GM19452 (cell line): ENCODE results near the gene LIMS1.
A peak's percentile ranks its signal among the peaks of the same experiment; 100 is the strongest.
"Not testable (repeated sequence)": the region's sequence is repeated elsewhere in the genome, so short reads cannot be mapped to it uniquely, and the experiment has no call there.

Experiments
- ATAC-seq: cut with Tn5 transposase; IDR thresholded peaks from one replicate; pipeline ENCODE4 v1.9.1; 2021; ENCODE audit not compliant: unreplicated experiment

Gene LIMS1

DNA sequence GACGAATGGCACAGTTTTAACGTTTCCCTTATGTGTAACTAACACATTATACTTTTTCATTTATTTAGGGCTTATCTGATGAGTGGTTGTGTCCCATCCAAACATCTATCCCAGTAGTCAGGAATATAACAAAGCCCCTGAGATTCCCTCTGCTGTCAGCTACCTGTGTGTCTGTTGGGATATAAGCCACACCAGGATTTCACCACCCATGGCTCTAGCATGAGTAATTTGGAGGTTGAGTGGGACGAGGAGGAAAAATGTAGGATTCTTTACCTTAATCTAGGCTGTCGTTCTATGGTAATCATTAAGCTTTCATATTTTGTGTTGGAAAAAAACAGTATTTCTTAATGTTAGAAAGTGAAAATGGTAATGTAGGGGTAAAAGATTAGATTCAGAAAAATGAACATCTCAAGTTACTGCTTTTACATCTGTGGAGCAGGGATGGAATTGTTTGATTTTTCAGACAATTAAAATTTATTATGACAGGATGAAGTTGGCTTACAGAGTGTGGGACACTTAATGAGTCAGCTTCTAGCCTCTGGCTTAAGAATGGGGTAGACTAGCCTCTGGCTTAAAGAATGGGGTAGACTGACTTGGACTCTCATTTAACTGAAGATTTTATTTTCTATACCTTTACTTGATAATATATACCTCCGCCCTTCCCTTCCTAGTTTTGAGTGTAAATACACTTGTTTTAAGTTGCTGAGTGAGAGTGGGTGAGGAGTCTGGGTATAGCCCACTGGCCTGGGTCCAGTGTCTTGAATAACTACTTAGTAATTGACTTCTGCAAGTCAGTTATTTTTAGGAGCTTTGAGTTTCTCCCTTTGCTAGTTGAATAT lies 96.5 kb downstream of the LIMS1 start:
- ATAC-seq, result no peak

DNA sequence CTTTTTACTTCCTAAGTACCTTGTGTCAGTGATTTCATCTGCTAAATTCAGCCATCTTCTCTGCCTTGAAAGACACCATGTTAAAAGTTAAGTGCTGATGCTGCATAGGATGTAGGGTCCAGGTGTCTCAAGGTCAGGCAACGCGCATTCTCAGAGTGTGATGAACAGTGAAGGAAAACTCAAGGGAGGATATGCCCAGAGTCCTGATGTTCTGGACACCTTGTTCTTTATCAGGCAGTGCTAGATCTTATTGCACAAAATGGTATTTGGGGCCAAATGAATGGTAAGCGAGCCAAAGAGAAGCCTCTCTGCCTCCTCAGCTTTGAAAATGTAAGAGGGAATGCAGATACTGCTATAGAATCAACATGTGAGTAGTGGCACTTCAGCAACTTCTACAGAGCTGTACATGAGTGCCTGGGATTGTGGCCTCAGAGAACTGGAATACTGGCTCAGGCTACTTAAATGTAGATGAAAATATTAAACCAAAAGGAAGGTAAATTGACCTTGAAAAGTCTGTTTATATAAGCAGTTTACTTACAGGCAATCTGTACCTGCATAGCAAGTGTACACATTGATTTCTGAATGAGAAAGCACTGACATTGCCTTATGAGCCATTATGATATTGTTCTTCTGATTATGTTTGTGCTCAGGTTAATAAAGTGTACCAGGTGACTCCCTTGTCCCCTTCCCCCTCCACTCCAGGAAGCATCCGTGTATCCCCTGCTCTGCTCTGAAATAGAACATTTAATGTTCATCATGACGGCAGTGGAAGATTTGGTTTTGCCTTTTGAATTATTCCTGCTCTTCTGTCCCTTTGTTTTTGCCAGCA lies 98.3 kb downstream of the LIMS1 start:
- ATAC-seq, result no peak

DNA sequence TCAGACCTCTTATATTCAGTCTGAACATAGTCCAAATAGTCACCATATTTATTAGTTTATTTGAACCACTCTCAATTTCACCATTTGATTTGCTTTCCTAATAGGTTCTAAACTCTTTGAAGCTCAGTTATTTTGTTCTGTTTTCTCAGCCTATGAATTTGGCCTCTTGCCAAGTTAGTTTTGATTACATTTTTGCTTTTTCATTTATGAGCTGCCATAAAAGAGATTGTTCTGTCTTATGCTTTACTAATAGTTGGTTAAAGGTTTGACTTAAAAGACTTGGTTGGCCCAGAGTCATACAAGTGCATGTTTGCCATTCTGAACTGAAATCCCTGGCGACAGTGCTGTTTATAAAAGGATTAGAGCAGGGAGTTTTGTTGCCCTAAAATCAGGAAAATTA lies 99.1 kb downstream of the LIMS1 start:
- ATAC-seq, result no peak

DNA sequence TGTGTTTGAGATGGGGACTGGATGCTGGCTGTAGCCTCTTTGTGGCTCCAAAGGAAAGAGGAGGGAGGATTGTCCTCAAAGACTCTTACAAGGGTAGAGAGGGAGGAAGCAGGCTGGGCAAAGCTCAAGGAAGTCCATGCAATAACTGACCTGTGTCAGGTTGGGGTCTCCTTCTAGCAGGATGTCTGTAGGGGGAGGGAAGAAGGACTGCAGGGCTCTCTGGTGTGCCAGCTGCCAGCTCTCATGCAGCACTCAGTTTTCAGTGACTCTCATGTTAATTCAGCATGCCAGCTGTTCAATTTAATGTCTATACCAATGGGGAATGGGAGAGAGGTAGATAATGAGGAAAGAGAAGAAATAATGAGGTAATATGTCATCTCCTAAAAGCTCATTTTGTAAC lies 99.7 kb downstream of the LIMS1 start:
- ATAC-seq, result no peak

DNA sequence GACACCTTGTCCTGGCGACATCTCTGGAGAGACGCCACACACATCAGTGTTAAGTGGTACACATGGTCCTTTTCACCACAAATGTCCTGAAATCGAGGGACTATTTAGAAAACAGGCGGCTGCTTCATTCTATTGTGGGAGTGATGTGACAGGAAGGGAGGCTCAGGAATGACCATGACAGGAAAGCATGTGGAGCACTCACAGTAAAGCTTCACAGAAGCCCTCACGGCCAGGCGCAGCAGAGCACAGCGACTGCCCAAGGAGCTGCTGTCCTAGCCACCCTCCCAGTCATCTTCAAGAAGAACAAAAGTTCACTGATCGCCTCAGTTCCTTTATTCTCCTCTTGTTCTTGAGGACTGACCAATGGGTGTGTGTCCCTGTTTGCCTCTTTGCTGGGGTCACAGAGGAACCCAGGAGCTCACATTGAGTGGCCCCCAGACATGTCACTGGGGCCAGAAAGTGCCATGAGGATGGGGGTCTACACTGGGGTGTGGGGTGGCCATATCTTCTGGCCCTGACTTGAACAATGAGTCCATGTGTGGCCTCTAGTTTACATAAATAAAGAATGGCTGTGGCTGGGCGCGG lies 100.4 kb downstream of the LIMS1 start:
- no peak for ATAC-seq

DNA sequence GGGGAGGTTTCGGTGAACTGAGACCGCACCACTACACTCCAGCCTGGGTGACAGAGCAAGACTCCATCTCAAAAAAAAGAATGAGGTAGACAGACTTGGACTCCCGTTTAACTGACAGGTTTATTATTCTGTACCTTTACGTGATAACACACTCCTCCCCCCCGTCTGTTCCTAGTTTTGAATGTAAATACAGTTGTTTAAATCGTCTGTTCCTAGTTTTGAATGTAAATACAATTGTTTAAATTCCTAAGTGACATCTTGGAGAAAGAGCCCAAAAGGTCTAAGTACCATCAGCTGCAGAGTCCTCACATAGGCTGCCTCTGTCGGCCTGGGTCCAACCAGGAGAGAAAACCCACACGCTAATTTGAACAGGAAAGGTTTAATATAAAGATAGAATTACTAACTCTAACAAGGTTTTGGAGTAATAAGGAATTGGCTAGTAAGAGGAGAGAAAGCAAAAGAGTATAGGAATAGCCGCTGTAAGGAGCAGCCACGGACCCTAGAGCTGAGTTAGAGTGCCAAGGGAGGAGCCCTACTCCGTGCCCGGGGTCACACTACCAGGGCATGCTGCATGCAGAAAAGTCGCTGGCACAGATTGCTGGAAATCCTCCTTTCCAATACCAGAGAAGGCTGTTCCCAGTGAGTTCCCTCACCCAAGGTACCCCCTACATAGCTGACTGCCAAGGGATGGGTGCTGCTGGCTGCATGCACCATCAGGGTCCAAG lies 101.5 kb downstream of the LIMS1 start:
- ATAC-seq, result peak; percentile 21

DNA sequence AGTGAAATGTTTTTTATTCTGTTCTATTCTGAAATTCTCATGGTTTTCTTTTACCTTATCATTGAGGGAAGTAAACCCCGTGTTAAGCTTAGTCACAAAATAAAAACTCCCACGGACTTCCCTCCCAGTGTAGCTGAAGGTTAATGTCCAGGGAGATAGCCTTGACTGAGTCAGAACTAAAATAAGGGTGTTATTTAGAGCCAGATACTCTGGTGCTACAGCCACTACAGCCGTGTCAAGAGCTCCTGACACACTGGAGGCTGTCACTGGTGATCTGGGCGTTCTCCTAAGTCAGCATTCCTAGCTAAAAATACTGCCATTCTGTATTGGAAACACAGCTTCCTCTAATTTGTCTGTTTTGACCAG lies 103.0 kb downstream of the LIMS1 start:
- ATAC-seq, result peak; percentile 45

DNA sequence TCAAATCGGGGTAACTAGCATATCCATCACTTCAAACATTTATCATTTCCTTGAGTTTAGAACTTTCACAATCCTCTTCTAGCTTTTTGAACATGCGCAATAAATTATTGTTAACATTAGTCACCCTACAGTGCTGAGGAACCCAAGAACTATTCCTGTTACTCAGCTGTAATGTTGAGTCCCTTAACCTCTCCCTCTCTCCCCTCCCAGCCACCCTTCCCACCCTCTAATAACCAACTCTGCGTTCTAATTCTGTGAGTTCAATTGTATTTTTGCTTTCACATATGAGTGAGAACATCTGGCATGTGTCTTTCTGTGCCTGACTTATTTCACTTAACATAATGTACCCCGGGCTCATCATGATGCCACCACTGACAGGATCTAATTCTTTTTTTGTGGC lies 106.5 kb downstream of the LIMS1 start:
- ATAC-seq, result no peak

DNA sequence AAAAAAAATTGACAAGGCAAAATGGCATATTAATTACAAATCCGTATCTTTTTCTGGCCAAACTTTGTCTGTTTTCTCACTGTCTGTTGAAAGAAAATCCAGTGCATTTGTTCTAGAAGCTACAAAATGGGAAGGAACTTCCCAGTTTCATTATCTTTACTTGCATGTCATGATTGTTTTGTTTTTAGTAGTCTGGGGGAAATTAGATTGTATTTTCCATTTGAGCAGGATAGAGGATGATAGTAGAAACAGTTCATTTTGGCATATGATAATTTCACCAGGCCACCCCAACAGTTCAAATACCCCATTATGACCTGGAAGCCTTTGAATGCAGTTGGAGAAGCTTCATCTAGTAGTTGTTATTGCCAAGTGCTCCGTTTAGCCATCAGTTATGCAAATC lies 107.5 kb downstream of the LIMS1 start:
- no peak for ATAC-seq

DNA sequence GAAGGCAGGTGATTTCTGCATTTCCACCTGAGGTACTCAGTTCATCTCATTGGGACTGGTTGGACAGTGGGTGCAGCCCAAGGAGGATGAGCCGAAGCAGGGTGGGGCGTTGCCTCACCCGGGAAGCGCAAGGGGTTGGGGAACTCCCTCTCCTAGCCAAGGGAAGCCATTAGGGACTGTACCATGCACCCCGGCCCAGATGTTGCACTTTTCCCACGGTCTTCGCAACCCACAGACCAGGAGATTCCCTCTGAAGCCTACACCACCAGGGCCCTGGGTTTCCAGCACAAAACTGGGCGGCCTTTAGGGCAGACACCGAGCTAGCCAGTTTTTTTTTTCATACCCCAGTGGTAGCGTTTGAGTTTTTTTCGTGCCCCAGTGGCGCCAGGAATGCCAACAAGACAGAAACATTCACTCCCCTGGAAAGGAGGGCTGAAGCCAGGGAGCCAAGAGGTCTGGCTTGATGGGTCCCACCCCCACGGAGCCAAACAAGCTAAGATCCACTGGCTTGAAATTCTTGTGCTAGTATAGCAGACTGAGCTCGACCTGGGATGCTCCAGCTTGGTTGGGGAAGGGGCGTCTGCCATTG lies 109.1 kb downstream of the LIMS1 start:
- ATAC-seq, result no peak

DNA sequence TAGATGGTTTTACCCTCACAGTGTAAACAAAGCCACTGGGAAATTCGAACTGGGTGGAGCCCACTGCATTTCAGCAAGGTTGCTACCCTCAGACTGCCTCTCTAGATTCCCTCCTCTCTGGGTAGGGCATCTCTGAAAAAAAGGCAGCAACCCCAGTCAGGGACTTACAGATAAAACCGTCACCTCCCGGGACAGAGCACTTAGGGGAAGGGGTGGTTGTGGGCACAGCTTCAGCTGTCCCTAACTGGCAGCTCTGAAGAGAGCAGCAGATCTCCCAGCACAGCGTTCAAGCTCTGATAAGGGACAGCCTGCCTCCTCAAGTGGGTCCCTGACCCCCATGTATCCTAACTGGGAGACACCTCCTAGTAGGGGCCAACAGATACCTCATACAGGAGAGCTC lies 109.6 kb downstream of the LIMS1 start:
- not testable (repeated sequence) for ATAC-seq

DNA sequence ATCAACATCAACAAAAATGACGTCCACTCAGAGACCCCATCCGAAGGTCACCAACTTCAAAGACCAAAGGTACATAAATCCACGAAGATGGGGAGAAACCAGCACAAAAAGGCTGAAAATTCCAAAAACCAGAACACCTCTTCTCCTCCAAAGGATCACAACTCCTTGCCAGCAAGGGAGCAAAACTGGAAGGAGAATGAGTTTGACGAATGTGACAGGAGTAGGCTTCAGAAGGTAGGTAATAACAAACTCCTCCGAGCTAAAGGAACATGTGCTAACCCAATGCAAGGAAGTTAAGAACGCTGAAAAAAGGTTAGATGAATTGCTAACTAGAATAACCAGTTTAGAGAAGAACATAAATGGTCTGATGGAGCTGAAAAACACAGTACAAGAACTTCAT lies 110.2 kb downstream of the LIMS1 start:
- ATAC-seq, result not testable (repeated sequence)

DNA sequence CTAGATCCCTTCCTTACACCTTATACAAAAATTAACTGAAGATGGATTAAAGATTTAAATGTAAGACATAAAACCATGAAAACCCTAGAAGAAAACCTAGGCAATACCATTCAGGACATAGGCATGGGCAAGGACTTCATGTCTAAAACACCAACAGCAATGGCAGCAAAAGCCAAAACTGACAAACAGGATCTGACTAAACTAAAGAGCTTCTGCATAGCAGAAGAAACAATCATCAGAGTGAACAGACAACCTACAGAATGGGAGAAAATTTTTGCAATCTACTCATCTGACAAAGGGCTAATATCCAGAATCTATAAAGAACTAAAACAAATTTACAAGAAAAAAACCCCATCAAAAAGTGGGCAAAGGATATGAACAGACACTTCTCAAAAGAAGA lies 114.5 kb downstream of the LIMS1 start:
- not testable (repeated sequence) for ATAC-seq

DNA sequence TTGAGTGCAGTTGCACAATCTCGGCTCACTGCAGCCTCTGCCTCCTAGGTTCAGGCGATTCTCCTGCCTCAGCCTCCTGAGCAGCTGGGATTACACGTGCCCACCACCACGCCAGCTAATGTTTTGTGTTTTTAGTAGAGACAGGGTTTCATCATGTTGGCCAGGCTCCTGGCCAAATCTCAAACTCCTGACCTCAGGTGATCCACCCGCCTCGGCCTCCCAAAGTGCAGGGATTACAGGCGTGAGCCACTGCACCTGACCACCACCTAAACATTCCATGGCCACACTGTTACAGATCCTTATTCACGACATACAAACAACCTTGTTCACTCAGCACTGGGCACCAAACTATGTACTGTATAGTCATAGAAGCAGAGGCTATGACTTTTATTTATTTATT lies 116.2 kb downstream of the LIMS1 start:
- ATAC-seq, result not testable (repeated sequence)

DNA sequence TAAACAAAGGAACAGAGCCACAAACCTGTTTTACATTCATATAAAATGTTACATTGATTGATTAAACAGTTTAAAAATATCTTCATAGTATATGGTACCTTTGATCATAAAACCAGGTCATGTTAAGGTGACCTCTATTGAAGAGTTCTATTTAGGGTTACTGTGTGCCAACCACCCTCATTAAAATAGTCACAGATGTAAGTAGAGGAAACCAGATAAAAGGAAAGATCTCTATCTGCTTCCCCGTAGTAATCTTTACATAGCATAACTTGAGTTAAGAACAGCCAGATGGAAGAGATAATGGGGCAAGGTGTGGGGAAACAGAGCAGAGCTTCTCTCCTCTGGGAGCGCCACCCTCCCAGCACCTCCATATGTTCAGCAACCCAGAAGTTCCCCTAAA lies 117.2 kb downstream of the LIMS1 start:
- not testable (repeated sequence) for ATAC-seq

DNA sequence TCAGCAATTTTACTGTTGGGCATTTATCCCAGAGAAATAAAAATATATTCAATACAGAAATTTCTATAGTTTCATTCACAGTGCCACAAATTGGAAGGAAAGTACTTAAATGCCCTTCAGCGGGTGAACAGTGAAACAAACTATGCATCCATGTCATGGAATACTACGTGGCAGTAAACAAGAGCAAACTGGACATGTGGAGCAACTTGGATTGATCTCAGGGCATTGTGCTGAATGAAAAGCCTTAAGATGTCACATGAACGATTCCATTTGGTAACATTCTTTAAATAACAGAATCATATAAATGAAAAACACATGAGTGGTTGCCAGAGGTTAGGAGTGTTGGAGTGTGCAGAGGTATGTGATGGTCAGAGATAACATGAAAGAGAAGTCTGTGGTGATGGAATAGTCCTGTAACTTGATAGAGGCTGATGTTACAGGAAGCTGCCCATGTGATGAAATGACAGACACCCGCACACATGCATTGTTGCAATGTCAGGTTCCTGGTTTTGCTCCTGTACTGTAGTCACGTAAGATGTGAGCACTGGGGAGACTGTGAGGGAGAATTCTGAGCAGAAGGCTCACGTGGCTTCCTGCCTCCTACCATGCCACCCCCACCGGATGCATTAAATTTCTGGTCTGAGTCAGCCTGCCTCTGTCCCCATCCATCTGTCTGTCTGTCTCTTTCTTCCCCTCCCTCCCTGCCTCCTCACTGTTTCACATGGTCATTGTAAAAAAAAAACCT lies 118.1 kb downstream of the LIMS1 start:
- peak; percentile 92 for ATAC-seq

DNA sequence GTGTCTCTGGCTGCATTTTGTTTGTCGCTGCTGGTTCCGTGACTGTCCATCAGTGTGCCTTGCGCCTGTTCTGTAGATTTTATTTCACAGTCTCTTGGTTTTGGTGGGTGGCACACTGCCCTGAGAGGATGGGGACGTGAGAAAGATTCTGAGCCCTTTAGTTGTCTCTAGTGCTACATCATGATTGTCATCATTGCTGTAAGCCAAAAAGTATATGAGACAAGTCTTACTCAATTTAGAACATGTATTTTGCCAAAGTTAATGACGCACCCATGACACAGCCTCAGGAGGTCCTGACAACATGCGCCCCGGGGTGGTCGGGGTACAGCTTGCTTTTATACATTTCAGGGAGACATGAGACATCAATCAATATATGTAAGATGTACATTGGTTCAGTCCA lies 119.2 kb downstream of the LIMS1 start:
- ATAC-seq, result not testable (repeated sequence)

DNA sequence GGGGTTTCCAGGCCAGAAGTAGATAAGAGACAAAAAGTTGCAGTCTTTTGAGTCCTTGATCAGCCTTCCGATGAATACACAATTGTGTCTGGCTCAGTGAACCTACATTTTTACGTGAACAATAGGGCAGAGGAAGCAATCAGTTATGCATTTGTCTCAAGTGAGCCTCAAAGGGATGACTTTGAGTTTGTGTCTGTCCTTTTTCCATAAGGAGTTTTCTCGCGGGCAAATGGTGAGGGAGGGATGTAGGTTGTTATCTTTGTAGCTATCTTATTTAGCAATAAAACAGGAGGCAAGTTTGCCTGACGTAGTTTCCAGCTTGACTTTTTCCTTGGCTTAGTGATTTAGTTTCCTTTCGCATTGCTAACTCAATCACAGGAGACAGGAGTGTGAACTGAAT lies 119.6 kb downstream of the LIMS1 start:
- ATAC-seq, result not testable (repeated sequence)

DNA sequence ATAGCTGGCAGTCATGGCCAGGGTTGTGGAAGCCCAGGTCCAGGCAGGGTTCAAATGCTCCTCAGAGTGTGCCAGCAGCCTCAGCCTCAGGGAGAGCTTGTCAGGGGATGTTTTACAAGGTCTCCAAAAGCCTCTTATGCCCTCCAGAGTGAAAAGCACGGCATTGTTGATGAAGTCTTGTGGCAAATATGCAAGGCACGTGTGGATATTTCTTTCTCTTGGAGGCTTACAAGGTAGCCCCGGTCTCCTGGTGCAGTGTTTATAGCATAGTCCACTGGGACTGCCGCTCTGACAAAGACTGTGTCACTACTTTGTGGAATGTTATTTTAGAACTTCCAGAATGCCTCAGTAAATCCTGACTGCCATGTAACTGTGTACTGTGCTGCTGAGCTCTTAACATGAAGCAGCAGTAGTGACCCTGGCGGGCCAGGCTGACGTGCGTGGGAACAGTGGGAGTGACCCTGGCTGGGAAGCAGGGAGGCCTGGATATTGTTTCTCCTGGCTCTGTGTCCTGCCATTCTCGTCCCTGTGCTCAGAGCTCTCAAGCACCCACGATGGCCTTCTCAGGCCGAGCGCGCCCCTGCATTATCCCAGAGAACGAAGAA lies 120.4 kb downstream of the LIMS1 start:
- ATAC-seq, result not testable (repeated sequence)

DNA sequence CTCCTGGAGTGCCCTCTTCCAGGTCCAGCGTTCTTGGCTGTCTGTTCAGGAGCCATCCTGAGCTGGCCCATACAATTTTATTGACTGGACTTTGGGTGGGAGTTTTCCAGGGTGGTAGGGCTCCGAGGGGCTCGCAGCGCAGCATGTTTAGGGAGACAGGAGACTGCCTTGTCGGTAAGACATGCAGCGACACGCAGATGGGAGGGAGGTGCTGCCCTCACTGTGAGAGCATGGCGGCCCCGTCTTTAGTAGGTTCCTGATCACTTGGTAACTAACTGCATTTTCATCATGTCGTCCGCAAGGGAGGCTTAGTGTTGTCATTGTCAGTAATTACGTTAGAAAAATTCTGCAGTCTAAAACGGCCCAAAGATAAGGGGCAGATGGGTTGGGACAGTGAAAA lies 121.0 kb downstream of the LIMS1 start:
- ATAC-seq, result not testable (repeated sequence)
